Sigmoid colon (tissue), 4 donors: ENCODE data around the gene PRKN.

Experiments used
- POLR2A ChIP-seq, 2 donors: fragments of 450-650 bp; IDR thresholded peaks; one replicate each; pipeline ENCODE4 v1.6.1; 2016; ENCODE audit warnings: antibody characterized with exemption in 2 of 2, mild to moderate bottlenecking in 2 of 2, moderate library complexity in 2 of 2
- POLR2AphosphoS5 ChIP-seq, 4 donors: sonication (generic); formaldehyde crosslinking; IDR thresholded peaks; one replicate each; pipeline ENCODE4 v1.6.1; 2017; ENCODE audit warnings: antibody characterized with exemption in 4 of 4
- TF ChIP-seq, protein P1 (sequence below), 4 experiments: fragments of 450-650 bp in 3 of 4; fragments of 200-600 bp in 1 of 4; IDR thresholded peaks; one replicate each; pipeline ENCODE4 v1.5.1; 2016 to 2019; ENCODE audit warnings: antibody characterized with exemption in 4 of 4, mild to moderate bottlenecking in 3 of 4, moderate library complexity in 2 of 4

DNA sequence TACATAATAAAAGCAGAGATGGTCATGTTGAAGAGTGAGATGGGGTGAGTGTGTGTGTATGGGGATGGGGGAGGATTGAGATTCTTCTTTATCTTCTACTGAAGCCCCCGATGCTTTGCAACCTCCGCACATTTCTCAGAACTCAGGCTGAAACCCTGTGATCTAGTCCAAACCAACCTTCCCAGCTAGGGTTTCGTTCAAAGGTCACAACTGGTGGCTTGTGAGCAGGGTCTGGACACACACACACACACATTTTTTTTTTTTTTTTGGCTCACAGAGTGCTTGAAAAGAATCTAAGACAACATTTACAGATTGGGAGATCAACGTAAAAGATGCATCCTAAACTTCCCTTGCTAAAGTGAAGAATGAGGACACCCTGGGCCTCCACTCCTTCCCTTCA, 1228.7 kb downstream of the PRKN start:
- TF ChIP-seq POLR2AphosphoS5 (IDR thresholded peaks at IDR 0.05) = no peak
- no peak for TF ChIP-seq POLR2A (IDR thresholded peaks at IDR 0.05)
- TF ChIP-seq, protein P1, sequence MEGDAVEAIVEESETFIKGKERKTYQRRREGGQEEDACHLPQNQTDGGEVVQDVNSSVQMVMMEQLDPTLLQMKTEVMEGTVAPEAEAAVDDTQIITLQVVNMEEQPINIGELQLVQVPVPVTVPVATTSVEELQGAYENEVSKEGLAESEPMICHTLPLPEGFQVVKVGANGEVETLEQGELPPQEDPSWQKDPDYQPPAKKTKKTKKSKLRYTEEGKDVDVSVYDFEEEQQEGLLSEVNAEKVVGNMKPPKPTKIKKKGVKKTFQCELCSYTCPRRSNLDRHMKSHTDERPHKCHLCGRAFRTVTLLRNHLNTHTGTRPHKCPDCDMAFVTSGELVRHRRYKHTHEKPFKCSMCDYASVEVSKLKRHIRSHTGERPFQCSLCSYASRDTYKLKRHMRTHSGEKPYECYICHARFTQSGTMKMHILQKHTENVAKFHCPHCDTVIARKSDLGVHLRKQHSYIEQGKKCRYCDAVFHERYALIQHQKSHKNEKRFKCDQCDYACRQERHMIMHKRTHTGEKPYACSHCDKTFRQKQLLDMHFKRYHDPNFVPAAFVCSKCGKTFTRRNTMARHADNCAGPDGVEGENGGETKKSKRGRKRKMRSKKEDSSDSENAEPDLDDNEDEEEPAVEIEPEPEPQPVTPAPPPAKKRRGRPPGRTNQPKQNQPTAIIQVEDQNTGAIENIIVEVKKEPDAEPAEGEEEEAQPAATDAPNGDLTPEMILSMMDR (IDR thresholded peaks at IDR 0.05) = no peak
